NCI-H748 (cell line): ENCODE measurements around the gene DMBX1.

Experiments used
- DNase-seq: peaks from one replicate; lab custom pipeline; 2025; ENCODE audit not compliant: unreplicated experiment; lab: John Stamatoyannopoulos, UW

DMBX1 gene

GRCh38 chr1:46458846-46459245 is 30.8 kb upstream of the DMBX1 start:
- no peak for DNase-seq

- no peak for DNase-seq
Measured at GRCh38 chr1:46459315-46459714, 30.3 kb upstream of the DMBX1 start.

GRCh38 chr1:46461017-46461808 is 28.4 kb upstream of the DMBX1 start:
- no peak for DNase-seq

- no peak for DNase-seq
Measured at GRCh38 chr1:46461809-46462448, 27.7 kb upstream of the DMBX1 start.

- DNase-seq, result no peak
Measured at GRCh38 chr1:46464013-46464548, 25.6 kb upstream of the DMBX1 start.

- no peak for DNase-seq
Measured at GRCh38 chr1:46464915-46465314, 24.7 kb upstream of the DMBX1 start.

- DNase-seq, result no peak
Measured at GRCh38 chr1:46465981-46466476, 23.6 kb upstream of the DMBX1 start.

- DNase-seq, result peak; percentile 69
Measured at GRCh38 chr1:46466477-46467182, 23.0 kb upstream of the DMBX1 start.

GRCh38 chr1:46467183-46467504 is 22.5 kb upstream of the DMBX1 start:
- no peak for DNase-seq

GRCh38 chr1:46469881-46470280 is 19.8 kb upstream of the DMBX1 start:
- no peak for DNase-seq

- DNase-seq, result no peak
Measured at GRCh38 chr1:46471848-46472492, 17.7 kb upstream of the DMBX1 start.

- DNase-seq, result no peak
Measured at GRCh38 chr1:46472498-46473181, 17.0 kb upstream of the DMBX1 start.

- DNase-seq, result no peak
Measured at GRCh38 chr1:46473991-46474390, 15.6 kb upstream of the DMBX1 start.

GRCh38 chr1:46474570-46474969 is 15.1 kb upstream of the DMBX1 start:
- DNase-seq, result no peak

- DNase-seq, result no peak
Measured at GRCh38 chr1:46476673-46477072, 13.0 kb upstream of the DMBX1 start.

- peak; percentile 56 for DNase-seq
Measured at GRCh38 chr1:46477153-46477929, 12.3 kb upstream of the DMBX1 start.

- no peak for DNase-seq
Measured at GRCh38 chr1:46478721-46479485, 10.7 kb upstream of the DMBX1 start.

GRCh38 chr1:46479744-46480350 is 9.8 kb upstream of the DMBX1 start:
- DNase-seq, result no peak
